HepG2 (cell line): ENCODE measurements around the gene RYK. TPM values are rescaled to one million over a fixed set of nuclear protein-coding genes. Genes with fewer than 3 reads are reported as not detected.

ENCODE experiments used
- ATAC-seq: fragments of 200-7000 bp; cut with Tn5 transposase; 3 replicates; pipeline ENCODE4 v1.9.1; 2020; ENCODE audit warnings: mild to moderate bottlenecking, moderate library complexity
- BruUV-seq: library from RNA; stranded (reverse); fragments of 400-500 nt; replicated peaks from 2 replicates; lab custom pipeline; 2021; lab: Mats Ljungman, UMichigan
- CTCF ChIA-PET: fragments of 300-600 bp; formaldehyde crosslinking; extraction: SDS; loops from one replicate; lab custom pipeline; 2021; ENCODE audit warnings: low total read pairs, inconsistent platforms, low intra/inter-chr PET ratio; lab: Yijun Ruan, JAX
- POLR2A ChIA-PET: fragments of 350-600 bp; sonication (Branson Sonifier 250); formaldehyde crosslinking; loops from one replicate; lab custom pipeline; 2020; ENCODE audit warnings: antibody characterized with exemption, inconsistent platforms; lab: Yijun Ruan, JAX
- DNase-seq: peaks from one replicate; pipeline ENCODE4 v3.0.0-alpha.2; 2015; ENCODE audit warnings: low spot score
- FAIRE-seq: peaks from 3 replicates; lab custom pipeline; 2011; peaks lifted over from hg19 to GRCh38; lab: Jason Lieb, UNC
- H2AFZ ChIP-seq: one replicate; pipeline ENCODE4 v1.6.1; 2011; ENCODE audit warnings: low read length, inconsistent platforms
- H3K27ac ChIP-seq: fragments of 300-600 bp; 3 replicates; pipeline ENCODE4 v1.8.0; 2011; ENCODE audit warnings: mixed run types, mild to moderate bottlenecking, mixed read lengths, low read length, inconsistent platforms; ENCODE audit not compliant: insufficient read depth; ENCODE audit errors: extremely low read length
- H3K27me3 ChIP-seq, 2 experiments: fragments of 200-600 bp in 1 of 2; 2 replicates in 1 of 2; 3 replicates in 1 of 2; pipeline versions ENCODE4 v1.6.0 to v1.8.0; 2011; ENCODE audit warnings: low read length in 2 of 2, mild to moderate bottlenecking in 2 of 2, moderate library complexity in 2 of 2, inconsistent platforms in 1 of 2; ENCODE audit not compliant: insufficient read depth in 2 of 2, control insufficient read depth in 1 of 2
- H3K36me3 ChIP-seq, 2 experiments: fragments of 200-600 bp in 1 of 2; replicated peaks in 1 of 2; 2 replicates in 1 of 2; 3 replicates in 1 of 2; pipeline versions ENCODE4 v1.5.1 to v1.8.0; 2011; ENCODE audit warnings: low read length in 2 of 2, inconsistent platforms in 1 of 2; ENCODE audit not compliant: insufficient read depth in 2 of 2, control insufficient read depth in 1 of 2
- H3K4me1 ChIP-seq: 2 replicates; pipeline ENCODE4 v1.5.1; 2012; ENCODE audit warnings: low read length, inconsistent platforms; ENCODE audit not compliant: insufficient read depth
- H3K4me2 ChIP-seq: 2 replicates; pipeline ENCODE4 v1.6.0; 2011; ENCODE audit warnings: low read depth, low read length, inconsistent platforms
- H3K4me3 ChIP-seq, 3 experiments: fragments of 200-600 bp in 1 of 3; sonication (generic), shearing (Covaris generic) in 1 of 3; replicated peaks in 1 of 3; 2 replicates each; pipeline ENCODE4 v1.5.1; 2011 to 2016; ENCODE audit warnings: low read length in 3 of 3, inconsistent platforms in 2 of 3, low read depth in 2 of 3, mild to moderate bottlenecking in 2 of 3, control low read depth in 1 of 3, mixed read lengths in 1 of 3; ENCODE audit not compliant: insufficient read depth in 1 of 3
- H3K79me2 ChIP-seq: one replicate; pipeline ENCODE4 v1.6.1; 2011; ENCODE audit warnings: low read length, inconsistent platforms; ENCODE audit not compliant: insufficient read depth
- H3K9ac ChIP-seq: 2 replicates; pipeline ENCODE4 v1.6.0; 2011; ENCODE audit warnings: mild to moderate bottlenecking, low read depth, low read length, inconsistent platforms; ENCODE audit not compliant: insufficient read depth
- H3K9me3 ChIP-seq: 2 replicates; pipeline ENCODE4 v1.5.1; 2012; ENCODE audit warnings: mild to moderate bottlenecking, low read length
- H4K20me1 ChIP-seq: 2 replicates; pipeline ENCODE4 v1.6.0; 2011; ENCODE audit warnings: inconsistent platforms, mild to moderate bottlenecking, low read length, moderate library complexity; ENCODE audit not compliant: insufficient read depth
- BRF2 ChIP-seq: sonication (generic); formaldehyde crosslinking; IDR thresholded peaks from 2 replicates; pipeline ENCODE4 v1.8.1; 2022; ENCODE audit warnings: mild to moderate bottlenecking, missing genetic modification reagents
- FOXP4 ChIP-seq: sonication (generic); formaldehyde crosslinking; IDR thresholded peaks from 2 replicates; pipeline ENCODE4 v1.4.0; 2020; ENCODE audit warnings: missing genetic modification reagents
- HNRNPL ChIP-seq: fragments of 200-400 bp; formaldehyde crosslinking; IDR thresholded peaks from 2 replicates; pipeline ENCODE4 v1.6.1; 2017; ENCODE audit warnings: mild to moderate bottlenecking, low read depth, low read length
- PHB2 ChIP-seq: fragments of 450-650 bp; IDR thresholded peaks from 2 replicates; pipeline ENCODE4 v1.6.1; 2018; ENCODE audit not compliant: partially characterized antibody
- PRPF4 ChIP-seq: fragments of 200-400 bp; formaldehyde crosslinking; IDR thresholded peaks from 2 replicates; pipeline ENCODE4 v1.6.1; 2016; ENCODE audit warnings: low read length, low read depth; ENCODE audit not compliant: poor library complexity, severe bottlenecking
- TRIM22 ChIP-seq: fragments of 450-650 bp; IDR thresholded peaks from 2 replicates; pipeline ENCODE4 v1.6.1; 2017
- UBTF ChIP-seq: sonication (generic); formaldehyde crosslinking; IDR thresholded peaks from 2 replicates; pipeline ENCODE4 v1.4.0; 2020; ENCODE audit warnings: mild to moderate bottlenecking, missing genetic modification reagents
- ZKSCAN5 ChIP-seq: sonication (generic); formaldehyde crosslinking; IDR thresholded peaks from 2 replicates; pipeline ENCODE4 v1.5.1; 2020; ENCODE audit warnings: mild to moderate bottlenecking, missing genetic modification reagents
- ZNF562 ChIP-seq: sonication (generic); formaldehyde crosslinking; IDR thresholded peaks from 2 replicates; pipeline ENCODE4 v1.8.0; 2022; ENCODE audit warnings: missing genetic modification reagents, borderline replicate concordance
- ZNF563 ChIP-seq: sonication (generic); formaldehyde crosslinking; IDR thresholded peaks from 2 replicates; pipeline ENCODE4 v1.8.0; 2022; ENCODE audit warnings: mild to moderate bottlenecking, moderate library complexity, missing genetic modification reagents
- ZNF766 ChIP-seq: sonication (generic); formaldehyde crosslinking; IDR thresholded peaks from 2 replicates; pipeline ENCODE4 v1.5.0; 2020; ENCODE audit warnings: missing genetic modification reagents, borderline replicate concordance
- WGBS: methylation state at CpG from one replicate; pipeline ENCODE4 v1.1.6; 2017; ENCODE audit warnings: low lambda C conversion rate; 5-methylcytosine and 5-hydroxymethylcytosine counted together
- in situ Hi-C: cut with HindIII; loops from 2 replicates; pipeline ENCODE4 v1.10.0; 2017; ENCODE audit warnings: low pct_unique_long_range_greater_than_20kb; ENCODE audit not compliant: extremely low pct_ligation_motif_present
- intact Hi-C: fragments of 100-400 bp; cut with micrococcal nuclease; formaldehyde crosslinking; loops from one replicate; pipeline ENCODE4 v1.10.0; 2022; ENCODE audit not compliant: unreplicated experiment
- polyA plus RNA-seq, 8 experiments: library from polyadenylated mRNA; depleted of rRNA in 3 of 8; stranded (reverse) in 7 of 8; unstranded in 1 of 8; fragments of >200 nt; fragmentation: Illumina TruSeq in 4 of 8; extraction: Trizol in 4 of 8; gene quantifications; 2 replicates each; pipeline versions ENCODE4 v1.2.1 to v1.2.3, GENCODE V29; 2011 to 2016; ENCODE audit warnings: low read depth in 4 of 8, missing spikeins in 1 of 8, mixed read lengths in 1 of 8; ENCODE audit not compliant: insufficient read depth in 1 of 8
- total RNA-seq, 5 experiments: library from RNA; depleted of rRNA; stranded (reverse); fragments of >200 nt; fragmentation: Illumina TruSeq; extraction: Trizol; gene quantifications; 2 replicates each; pipeline ENCODE4 v1.2.3, GENCODE V29; 2016; ENCODE audit warnings: low read depth in 1 of 5
- TF ChIP-seq, protein P1 (sequence below): IDR thresholded peaks from 2 replicates; pipeline ENCODE4 v1.6.1; 2016; ENCODE audit warnings: mild to moderate bottlenecking
- TF ChIP-seq, protein P2 (sequence below): sonication (generic); formaldehyde crosslinking; IDR thresholded peaks from 2 replicates; pipeline ENCODE4 v1.4.0; 2020; ENCODE audit warnings: missing genetic modification reagents

Gene RYK
- total and polyA plus RNA-seq, 2 of the 13 experiments (the other 11 are each of a cell fraction or from before 2014, with no cell fraction given), result 35.0 to 66.2 TPM

DNA sequence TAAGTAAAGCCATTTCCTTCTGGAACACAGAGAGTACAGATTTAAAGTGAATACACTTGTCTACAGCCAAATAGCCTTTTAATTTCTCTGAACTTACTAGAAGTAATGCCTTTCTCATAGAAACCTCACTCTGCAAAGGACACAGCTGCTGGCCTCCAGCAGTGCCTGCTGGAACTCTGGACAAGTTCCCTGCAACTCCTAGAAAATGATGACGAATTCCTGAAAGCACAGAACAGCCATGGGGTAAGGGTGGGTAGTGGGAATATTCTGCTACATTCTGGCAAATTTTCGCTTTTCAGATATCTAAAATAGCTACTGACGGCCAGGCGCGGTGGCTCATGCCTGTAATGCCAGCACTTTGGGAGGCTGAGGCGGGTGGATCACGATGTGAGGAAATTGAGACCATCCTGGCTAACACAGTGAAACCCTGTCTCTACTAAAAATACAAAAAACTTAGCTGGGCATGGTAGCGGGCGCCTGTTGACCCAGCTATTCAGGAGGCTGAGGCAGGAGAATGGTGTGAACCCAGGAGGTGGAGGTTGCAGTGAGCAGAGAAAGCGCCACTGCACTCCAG lies 34.4 kb downstream of the RYK start:
- H2AFZ ChIP-seq, result no peak overlapping the region
- no peak overlapping the region for H3K4me2 ChIP-seq
- no peaks in the 10 kb centered on the region for H3K9me3 ChIP-seq
- CTCF ChIA-PET, result no interaction called here
- POLR2A ChIA-PET, result no interaction called here
- intact Hi-C loops (no loop called here), in situ Hi-C loops (loop anchor here (10.0 kb wide), 1 partner anchor 259 kb away; no protein-coding TSS in a partner anchor)
- WGBS, result 97% methylated on average over 10 of the region's 10 CpGs
- BruUV-seq, result no TSS peak
- H3K27me3 ChIP-seq, result no peaks in the 10 kb centered on the region
- H3K4me3 ChIP-seq, result no peak overlapping the region
- FAIRE-seq, result no peak
- no peak for DNase-seq
- no peak overlapping the region for H3K9ac ChIP-seq
- H3K4me1 ChIP-seq, result no peaks in the 10 kb centered on the region
- peaks cover 0 to 13% of the 10 kb centered on the region in 2 experiments; a peak in 4 of 5 replicates for H3K36me3 ChIP-seq
- H3K27ac ChIP-seq, result no peak overlapping the region
- no peak for ATAC-seq
- H3K79me2 ChIP-seq, result peaks cover 6% of the 10 kb centered on the region
- H4K20me1 ChIP-seq, result peaks cover 11% of the 10 kb centered on the region
- no peak for TF ChIP-seq PRPF4
- TF ChIP-seq, protein P1, sequence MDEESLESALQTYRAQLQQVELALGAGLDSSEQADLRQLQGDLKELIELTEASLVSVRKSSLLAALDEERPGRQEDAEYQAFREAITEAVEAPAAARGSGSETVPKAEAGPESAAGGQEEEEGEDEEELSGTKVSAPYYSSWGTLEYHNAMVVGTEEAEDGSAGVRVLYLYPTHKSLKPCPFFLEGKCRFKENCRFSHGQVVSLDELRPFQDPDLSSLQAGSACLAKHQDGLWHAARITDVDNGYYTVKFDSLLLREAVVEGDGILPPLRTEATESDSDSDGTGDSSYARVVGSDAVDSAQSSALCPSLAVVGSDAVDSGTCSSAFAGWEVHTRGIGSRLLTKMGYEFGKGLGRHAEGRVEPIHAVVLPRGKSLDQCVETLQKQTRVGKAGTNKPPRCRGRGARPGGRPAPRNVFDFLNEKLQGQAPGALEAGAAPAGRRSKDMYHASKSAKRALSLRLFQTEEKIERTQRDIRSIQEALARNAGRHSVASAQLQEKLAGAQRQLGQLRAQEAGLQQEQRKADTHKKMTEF, result no peak
- no peak for TF ChIP-seq HNRNPL
- TF ChIP-seq ZNF563 (CRISPR knock-in tag), result no peak
- TF ChIP-seq UBTF (CRISPR knock-in tag), result no peak
- TF ChIP-seq BRF2 (CRISPR knock-in tag), result no peak
- TF ChIP-seq FOXP4, result no peak
- TF ChIP-seq ZNF562, result no peak
- TF ChIP-seq TRIM22, result no peak
- no peak for TF ChIP-seq ZKSCAN5 (CRISPR knock-in tag)
- TF ChIP-seq PHB2, result no peak
- no peak for TF ChIP-seq ZNF766 (CRISPR knock-in tag)
- TF ChIP-seq, protein P2, sequence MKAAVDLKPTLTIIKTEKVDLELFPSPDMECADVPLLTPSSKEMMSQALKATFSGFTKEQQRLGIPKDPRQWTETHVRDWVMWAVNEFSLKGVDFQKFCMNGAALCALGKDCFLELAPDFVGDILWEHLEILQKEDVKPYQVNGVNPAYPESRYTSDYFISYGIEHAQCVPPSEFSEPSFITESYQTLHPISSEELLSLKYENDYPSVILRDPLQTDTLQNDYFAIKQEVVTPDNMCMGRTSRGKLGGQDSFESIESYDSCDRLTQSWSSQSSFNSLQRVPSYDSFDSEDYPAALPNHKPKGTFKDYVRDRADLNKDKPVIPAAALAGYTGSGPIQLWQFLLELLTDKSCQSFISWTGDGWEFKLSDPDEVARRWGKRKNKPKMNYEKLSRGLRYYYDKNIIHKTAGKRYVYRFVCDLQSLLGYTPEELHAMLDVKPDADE, result no peak
